Cardiac muscle cell (in vitro differentiated cells and primary cell): Measurements from ENCODE around the gene PEX11B. TPM values are rescaled to one million over a fixed set of nuclear protein-coding genes. Genes with fewer than 3 reads are reported as not detected.
A peak's percentile ranks its signal among the peaks of the same experiment; 100 is the strongest.

ENCODE experiments used
- DNase-seq, 2 donors: peaks; one replicate each; pipeline versions ENCODE4 v3.0.0 to v3.0.0-alpha.2; 2010 to 2017; ENCODE audit warnings: low read depth in 1 of 2, low spot score in 1 of 2
- H3K27ac ChIP-seq: fragments of 200-600 bp; sonication (generic); 2 replicates; pipeline ENCODE4 v1.5.1; 2016
- H3K27me3 ChIP-seq: fragments of 200-600 bp; sonication (generic); 2 replicates; pipeline ENCODE4 v1.6.0; 2016; ENCODE audit warnings: control low read depth
- H3K36me3 ChIP-seq: fragments of 200-600 bp; sonication (generic); 2 replicates; pipeline ENCODE4 v1.5.1; 2016; ENCODE audit warnings: control low read depth
- H3K4me1 ChIP-seq: fragments of 200-600 bp; sonication (generic); 2 replicates; pipeline ENCODE4 v1.8.1; 2017; ENCODE audit warnings: low read depth, mild to moderate bottlenecking, mixed run types
- H3K4me3 ChIP-seq: fragments of 200-600 bp; sonication (generic); 2 replicates; pipeline ENCODE4 v1.5.1; 2016; ENCODE audit warnings: mild to moderate bottlenecking
- H3K9me3 ChIP-seq: fragments of 200-600 bp; sonication (generic); 2 replicates; pipeline ENCODE4 v1.5.1; 2017; ENCODE audit warnings: low read depth, mild to moderate bottlenecking, control low read depth
- CTCF ChIP-seq: IDR thresholded peaks from 2 replicates; pipeline ENCODE4 v1.5.1; 2012; ENCODE audit warnings: low read depth, mild to moderate bottlenecking, low read length
- polyA plus RNA-seq: library from polyadenylated mRNA; unstranded; fragments of >200 nt; fragmentation: Nextera tagmentation; extraction: Ambion mirVana; gene quantifications from 2 replicates; pipeline ENCODE4 v1.2.1, GENCODE V29; 2016
- total RNA-seq: library from RNA; depleted of rRNA; stranded (reverse); fragments of >200 nt; gene quantifications from 2 replicates; pipeline ENCODE4 v1.2.3, GENCODE V29; 2016

Gene PEX11B
- total and polyA plus RNA-seq, 2 experiments from 2014 or later, result 28.2 to 42.3 TPM

- no peak for DNase-seq
- no peak for TF ChIP-seq CTCF
- peaks cover 3% of the 10 kb centered on the region for H3K27me3 ChIP-seq
These were observed 37.8 kb upstream of the PEX11B start for GRCh38 chr1:145956361-145956760.

GRCh38 chr1:145955436-145955835, 36.9 kb upstream of the PEX11B start:
- Histone ChIP-seq H3K9me3 (no peaks in the 10 kb centered on the region), H3K4me1 (peaks cover 25% of the 10 kb centered on the region), H3K4me3 (no peak overlapping the region), H3K36me3 (no peaks in the 10 kb centered on the region), H3K27ac (no peak overlapping the region), H3K27me3 (peaks cover 3% of the 10 kb centered on the region)
- peak in 1 of 2 donors; percentile 24 for DNase-seq
- TF ChIP-seq CTCF, result no peak

More at GRCh38 chr1:145956361-145956760, 37.8 kb upstream of the PEX11B start:
- Histone ChIP-seq H3K36me3 (no peaks in the 10 kb centered on the region), H3K9me3 (no peaks in the 10 kb centered on the region), H3K4me3 (peak overlapping the region; percentile 73), H3K4me1 (peaks cover 29% of the 10 kb centered on the region), H3K27ac (peak overlapping the region; percentile 99)

GRCh38 chr1:145953861-145954260, 35.3 kb upstream of the PEX11B start:
- no peak for DNase-seq
- Histone ChIP-seq H3K4me3 (no peak overlapping the region), H3K9me3 (no peaks in the 10 kb centered on the region), H3K27ac (no peak overlapping the region), H3K27me3 (no peaks in the 10 kb centered on the region), H3K4me1 (peaks cover 25% of the 10 kb centered on the region), H3K36me3 (no peaks in the 10 kb centered on the region)
- no peak for TF ChIP-seq CTCF

GRCh38 chr1:145952903-145953302, 34.4 kb upstream of the PEX11B start:
- H3K4me1 ChIP-seq, result peaks cover 22% of the 10 kb centered on the region
- no peak for DNase-seq
- no peak overlapping the region for H3K4me3 ChIP-seq
- no peak for TF ChIP-seq CTCF
- no peaks in the 10 kb centered on the region for H3K36me3 ChIP-seq
- H3K27ac ChIP-seq, result no peak overlapping the region
- H3K9me3 ChIP-seq, result no peaks in the 10 kb centered on the region
- H3K27me3 ChIP-seq, result no peaks in the 10 kb centered on the region

GRCh38 chr1:145951526-145951925, 33.0 kb upstream of the PEX11B start:
- Histone ChIP-seq H3K9me3 (no peaks in the 10 kb centered on the region), H3K4me1 (peaks cover 20% of the 10 kb centered on the region), H3K27me3 (no peaks in the 10 kb centered on the region), H3K36me3 (peaks cover 3% of the 10 kb centered on the region), H3K27ac (no peak overlapping the region), H3K4me3 (no peak overlapping the region)
- TF ChIP-seq CTCF, result no peak
- no peak for DNase-seq

GRCh38 chr1:145949219-145949618, 30.7 kb upstream of the PEX11B start:
- H3K36me3 ChIP-seq, result peaks cover 6% of the 10 kb centered on the region
- DNase-seq, result no peak
- no peak overlapping the region for H3K4me3 ChIP-seq
- H3K9me3 ChIP-seq, result no peaks in the 10 kb centered on the region
- H3K4me1 ChIP-seq, result no peaks in the 10 kb centered on the region
- H3K27me3 ChIP-seq, result no peaks in the 10 kb centered on the region
- H3K27ac ChIP-seq, result no peak overlapping the region
- no peak for TF ChIP-seq CTCF
